ENCODE data around the gene PLCH1. TPM values are rescaled to one million over a fixed set of nuclear protein-coding genes. Genes with fewer than 3 reads are reported as not detected.

The PLCH1 gene
- total RNA-seq, 1 donor = 0.36 TPM

DNA sequence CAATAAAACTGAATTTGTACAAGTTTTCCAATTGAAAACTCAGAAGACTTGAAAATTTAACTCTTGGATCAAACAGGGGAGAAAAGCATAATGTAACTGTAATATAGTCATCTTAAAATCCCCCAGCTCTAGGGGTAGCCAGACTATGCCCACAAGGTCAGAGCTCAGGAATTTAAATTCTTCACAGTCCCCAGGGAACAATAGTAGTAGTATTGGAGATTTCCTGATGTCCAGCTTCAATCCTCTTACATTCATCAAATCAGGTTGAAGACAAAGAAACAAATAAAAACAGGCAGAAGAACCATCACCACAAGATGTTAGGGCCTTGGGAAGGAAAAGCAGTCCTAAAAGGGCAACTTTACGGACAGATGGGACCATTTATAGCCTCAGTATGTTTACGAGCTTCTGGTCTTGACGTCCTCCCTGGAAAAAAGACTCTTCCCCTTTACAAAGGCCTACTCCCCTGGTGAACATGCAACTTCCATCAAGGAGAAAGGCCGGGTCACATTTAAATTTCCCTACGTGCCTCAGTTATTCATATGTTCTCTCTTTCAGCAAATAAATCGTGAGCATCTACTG, 96.8 kb downstream of the PLCH1 start:
- Histone ChIP-seq H4K20me1 (ENCODE audit: insufficient read depth, low read length) (no peaks in the 10 kb centered on the region), H3K27me3 (ENCODE audit: insufficient read depth, low read length) (no peaks in the 10 kb centered on the region), H3K9me3 (ENCODE audit: low read depth, low read length) (no peaks in the 10 kb centered on the region), H3K36me3 (ENCODE audit: insufficient read depth, low read length) (no peaks in the 10 kb centered on the region), H3K4me2 (ENCODE audit: insufficient read depth, low read length) (no peak overlapping the region), H3K4me3 (ENCODE audit: insufficient read depth, low read length) (no peak overlapping the region), H3K79me2 (ENCODE audit: insufficient read depth, low read length) (no peaks in the 10 kb centered on the region), H2AFZ (ENCODE audit: low read length) (no peak overlapping the region), H3K4me1 (ENCODE audit: insufficient read depth, low read length) (peaks cover 3% of the 10 kb centered on the region), H3K27ac (ENCODE audit: low read depth, low read length) (no peak overlapping the region)
- TF ChIP-seq, protein P1, sequence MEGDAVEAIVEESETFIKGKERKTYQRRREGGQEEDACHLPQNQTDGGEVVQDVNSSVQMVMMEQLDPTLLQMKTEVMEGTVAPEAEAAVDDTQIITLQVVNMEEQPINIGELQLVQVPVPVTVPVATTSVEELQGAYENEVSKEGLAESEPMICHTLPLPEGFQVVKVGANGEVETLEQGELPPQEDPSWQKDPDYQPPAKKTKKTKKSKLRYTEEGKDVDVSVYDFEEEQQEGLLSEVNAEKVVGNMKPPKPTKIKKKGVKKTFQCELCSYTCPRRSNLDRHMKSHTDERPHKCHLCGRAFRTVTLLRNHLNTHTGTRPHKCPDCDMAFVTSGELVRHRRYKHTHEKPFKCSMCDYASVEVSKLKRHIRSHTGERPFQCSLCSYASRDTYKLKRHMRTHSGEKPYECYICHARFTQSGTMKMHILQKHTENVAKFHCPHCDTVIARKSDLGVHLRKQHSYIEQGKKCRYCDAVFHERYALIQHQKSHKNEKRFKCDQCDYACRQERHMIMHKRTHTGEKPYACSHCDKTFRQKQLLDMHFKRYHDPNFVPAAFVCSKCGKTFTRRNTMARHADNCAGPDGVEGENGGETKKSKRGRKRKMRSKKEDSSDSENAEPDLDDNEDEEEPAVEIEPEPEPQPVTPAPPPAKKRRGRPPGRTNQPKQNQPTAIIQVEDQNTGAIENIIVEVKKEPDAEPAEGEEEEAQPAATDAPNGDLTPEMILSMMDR (IDR thresholded peaks at IDR 0.05; ENCODE audit: extremely low read depth, low read depth, low read length) = no peak
- no peak for DNase-seq (ENCODE audit: insufficient read length, low spot score, missing footprints)

DNA sequence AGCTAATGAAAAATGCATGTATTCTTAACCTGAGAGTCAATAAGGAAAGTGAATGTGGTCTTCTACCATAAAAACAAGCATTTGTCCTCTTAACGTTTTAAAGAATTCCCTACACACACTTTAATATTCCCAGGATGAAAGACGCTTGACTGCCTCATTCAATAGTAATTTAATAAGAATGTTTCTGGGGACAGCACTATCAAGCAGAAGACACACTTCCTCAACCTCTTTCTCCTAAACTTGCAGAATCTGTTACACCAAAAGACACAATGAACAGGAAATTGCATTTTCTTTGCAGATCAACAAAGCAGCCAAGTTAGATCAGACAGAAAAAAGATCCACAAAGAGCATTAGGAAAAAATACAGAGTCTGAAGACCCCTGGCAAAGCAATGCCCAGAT, 97.7 kb downstream of the PLCH1 start:
- TF ChIP-seq, protein P1 (IDR thresholded peaks at IDR 0.05; ENCODE audit: extremely low read depth, low read depth, low read length) = no peak
- Histone ChIP-seq H3K27me3 (ENCODE audit: insufficient read depth, low read length) (no peaks in the 10 kb centered on the region), H3K27ac (ENCODE audit: low read depth, low read length) (no peak overlapping the region), H2AFZ (ENCODE audit: low read length) (no peak overlapping the region), H3K79me2 (ENCODE audit: insufficient read depth, low read length) (no peaks in the 10 kb centered on the region), H3K36me3 (ENCODE audit: insufficient read depth, low read length) (no peaks in the 10 kb centered on the region), H3K4me2 (ENCODE audit: insufficient read depth, low read length) (no peak overlapping the region), H4K20me1 (ENCODE audit: insufficient read depth, low read length) (no peaks in the 10 kb centered on the region), H3K4me1 (ENCODE audit: insufficient read depth, low read length) (peaks cover 3% of the 10 kb centered on the region), H3K4me3 (ENCODE audit: insufficient read depth, low read length) (no peak overlapping the region), H3K9me3 (ENCODE audit: low read depth, low read length) (no peaks in the 10 kb centered on the region)
- no peak for DNase-seq (ENCODE audit: insufficient read length, low spot score, missing footprints)

GRCh38 chr3:155646669-155647068, 98.2 kb downstream of the PLCH1 start:
- TF ChIP-seq, protein P1 (IDR thresholded peaks at IDR 0.05; ENCODE audit: extremely low read depth, low read depth, low read length) = no peak
- Histone ChIP-seq H3K27me3 (ENCODE audit: insufficient read depth, low read length) (no peaks in the 10 kb centered on the region), H4K20me1 (ENCODE audit: insufficient read depth, low read length) (no peaks in the 10 kb centered on the region), H3K36me3 (ENCODE audit: insufficient read depth, low read length) (no peaks in the 10 kb centered on the region), H3K4me2 (ENCODE audit: insufficient read depth, low read length) (no peak overlapping the region), H3K79me2 (ENCODE audit: insufficient read depth, low read length) (no peaks in the 10 kb centered on the region), H3K4me3 (ENCODE audit: insufficient read depth, low read length) (no peak overlapping the region), H3K27ac (ENCODE audit: low read depth, low read length) (no peak overlapping the region), H3K4me1 (ENCODE audit: insufficient read depth, low read length) (peaks cover 3% of the 10 kb centered on the region), H3K9me3 (ENCODE audit: low read depth, low read length) (no peaks in the 10 kb centered on the region), H2AFZ (ENCODE audit: low read length) (no peak overlapping the region)
- no peak for DNase-seq (ENCODE audit: insufficient read length, low spot score, missing footprints)

GRCh38 chr3:155646128-155646527, 98.7 kb downstream of the PLCH1 start:
- Histone ChIP-seq H3K79me2 (ENCODE audit: insufficient read depth, low read length) (no peaks in the 10 kb centered on the region), H4K20me1 (ENCODE audit: insufficient read depth, low read length) (no peaks in the 10 kb centered on the region), H3K27ac (ENCODE audit: low read depth, low read length) (no peak overlapping the region), H3K4me1 (ENCODE audit: insufficient read depth, low read length) (peaks cover 3% of the 10 kb centered on the region), H3K27me3 (ENCODE audit: insufficient read depth, low read length) (no peaks in the 10 kb centered on the region), H3K4me2 (ENCODE audit: insufficient read depth, low read length) (no peak overlapping the region), H3K36me3 (ENCODE audit: insufficient read depth, low read length) (no peaks in the 10 kb centered on the region), H2AFZ (ENCODE audit: low read length) (no peak overlapping the region), H3K9me3 (ENCODE audit: low read depth, low read length) (no peaks in the 10 kb centered on the region), H3K4me3 (ENCODE audit: insufficient read depth, low read length) (no peak overlapping the region)
- DNase-seq (ENCODE audit: insufficient read length, low spot score, missing footprints) = no peak
- TF ChIP-seq, protein P1 (IDR thresholded peaks at IDR 0.05; ENCODE audit: extremely low read depth, low read depth, low read length) = no peak
